ENCODE measurements around the gene TOMM20L.

Gene TOMM20L

DNA sequence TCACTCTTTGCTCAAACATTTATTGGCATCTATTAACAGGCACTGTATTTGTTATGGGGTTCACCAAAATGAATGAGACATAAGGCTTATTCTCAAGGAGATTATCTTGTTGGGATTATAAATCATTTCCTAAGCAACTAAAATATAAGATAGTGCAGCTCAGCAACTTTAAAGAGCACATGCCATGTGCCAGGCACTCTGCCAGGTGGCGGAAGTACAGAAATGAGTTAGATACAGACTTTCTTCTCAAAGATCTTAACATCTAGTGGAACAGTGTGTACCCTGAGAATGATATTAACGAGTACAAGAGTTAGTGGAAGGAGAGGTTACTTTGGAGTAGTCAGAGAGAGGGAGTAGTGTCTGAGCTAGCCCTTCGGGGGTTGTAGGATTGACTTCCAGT, 28.4 kb upstream of the TOMM20L start:
- TF ChIP-seq SP7 (tag by site-specific recombination; IDR thresholded peaks at IDR 0.05) (no peak), ZNF211 (tag by site-specific recombination; IDR thresholded peaks at IDR 0.05; ENCODE audit: low read depth) (no peak), ZNF292 (tag by site-specific recombination; IDR thresholded peaks at IDR 0.05; ENCODE audit: borderline replicate concordance, low read depth) (no peak), ZNF600 (tag by site-specific recombination; IDR thresholded peaks at IDR 0.05) (no peak), ZNF423 (tag by site-specific recombination; IDR thresholded peaks at IDR 0.05) (no peak), MYNN (tag by site-specific recombination; IDR thresholded peaks at IDR 0.05; ENCODE audit: borderline replicate concordance) (no peak)
- TF ChIP-seq, protein P1, sequence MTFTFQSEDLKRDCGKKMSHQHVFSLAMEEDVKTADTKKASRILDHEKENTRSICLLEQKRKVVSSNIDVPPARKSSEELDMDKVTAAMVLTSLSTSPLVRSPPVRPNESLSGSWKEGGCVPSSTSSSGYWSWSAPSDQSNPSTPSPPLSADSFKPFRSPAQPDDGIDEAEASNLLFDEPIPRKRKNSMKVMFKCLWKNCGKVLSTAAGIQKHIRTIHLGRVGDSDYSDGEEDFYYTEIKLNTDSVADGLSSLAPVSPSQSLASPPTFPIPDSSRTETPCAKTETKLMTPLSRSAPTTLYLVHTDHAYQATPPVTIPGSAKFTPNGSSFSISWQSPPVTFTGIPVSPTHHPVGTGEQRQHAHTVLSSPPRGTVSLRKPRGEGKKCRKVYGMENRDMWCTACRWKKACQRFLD (tag by site-specific recombination; IDR thresholded peaks at IDR 0.05) = no peak
- ChIA-PET POLR2A (no interaction called here), CTCF (interaction anchor here (0.6 kb wide), 1 partner anchor 19 kb away, joined by 3 read pairs; no protein-coding TSS in a partner anchor)
- Histone ChIP-seq H3K9me3 (ENCODE audit: control insufficient read depth, insufficient read depth, low read depth, low read length) (no peaks in the 10 kb centered on the region), H3K27ac (ENCODE audit: extremely low read depth, low read depth, low read length) (no peak overlapping the region), H3K36me3 (ENCODE audit: control insufficient read depth in 2 of 2, insufficient read depth in 1 of 2, low read length in 2 of 2) (peaks cover 52 to 61% of the 10 kb centered on the region in 2 experiments), H3K4me1 (ENCODE audit: control insufficient read depth, insufficient read depth, low read length) (no peaks in the 10 kb centered on the region), H3K4me3 (ENCODE audit: low read depth, low read length) (no peak overlapping the region)

DNA sequence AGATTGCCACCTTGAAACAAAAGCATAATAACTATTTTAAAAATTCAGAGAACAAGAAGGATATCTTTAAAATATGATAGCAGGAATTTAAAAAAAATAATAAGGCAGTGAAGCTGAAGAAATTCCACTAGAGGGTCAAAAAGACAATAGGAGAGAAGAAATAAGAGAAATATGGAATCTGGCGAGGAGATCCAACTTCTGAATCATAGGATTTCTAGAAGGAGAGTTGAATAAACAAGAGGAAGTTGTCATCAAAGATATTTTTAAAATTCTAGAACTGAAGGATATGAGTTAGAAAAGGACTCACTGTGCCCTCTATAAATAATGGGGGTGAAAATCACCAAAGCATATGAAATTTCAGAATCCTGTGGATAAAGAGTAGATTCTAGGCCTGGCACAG, 26.8 kb upstream of the TOMM20L start:
- no peak for TF ChIP-seq REPIN1 (tag by site-specific recombination; IDR thresholded peaks at IDR 0.05; ENCODE audit: low read depth)
- Histone ChIP-seq H3K36me3 (ENCODE audit: control insufficient read depth in 2 of 2, insufficient read depth in 1 of 2, low read length in 2 of 2) (peaks cover 60 to 64% of the 10 kb centered on the region in 2 experiments), H3K9me3 (ENCODE audit: control insufficient read depth, insufficient read depth, low read depth, low read length) (no peaks in the 10 kb centered on the region), H3K27ac (ENCODE audit: extremely low read depth, low read depth, low read length) (no peak overlapping the region), H3K4me3 (ENCODE audit: low read depth, low read length) (no peak overlapping the region), H3K4me1 (ENCODE audit: control insufficient read depth, insufficient read depth, low read length) (no peaks in the 10 kb centered on the region)
- ChIA-PET POLR2A (no interaction called here), CTCF (no interaction called here)

- H3K4me3 ChIP-seq (ENCODE audit: low read depth, low read length) = no peak overlapping the region
- H3K27ac ChIP-seq (ENCODE audit: extremely low read depth, low read depth, low read length) = no peak overlapping the region
- POLR2A ChIA-PET = no interaction called here
- H3K4me1 ChIP-seq (ENCODE audit: control insufficient read depth, insufficient read depth, low read length) = no peaks in the 10 kb centered on the region
- H3K9me3 ChIP-seq (ENCODE audit: control insufficient read depth, insufficient read depth, low read depth, low read length) = no peaks in the 10 kb centered on the region
- H3K36me3 ChIP-seq (ENCODE audit: control insufficient read depth in 2 of 2, insufficient read depth in 1 of 2, low read length in 2 of 2) = peaks cover 29 to 46% of the 10 kb centered on the region in 2 experiments
- CTCF ChIA-PET = no interaction called here
- TF ChIP-seq ZNF423 (tag by site-specific recombination; IDR thresholded peaks at IDR 0.05) = no peak
- TF ChIP-seq HOXA7 (CRISPR knock-in tag; IDR thresholded peaks at IDR 0.05; ENCODE audit: borderline replicate concordance) = no peak
- TF ChIP-seq, protein P2, sequence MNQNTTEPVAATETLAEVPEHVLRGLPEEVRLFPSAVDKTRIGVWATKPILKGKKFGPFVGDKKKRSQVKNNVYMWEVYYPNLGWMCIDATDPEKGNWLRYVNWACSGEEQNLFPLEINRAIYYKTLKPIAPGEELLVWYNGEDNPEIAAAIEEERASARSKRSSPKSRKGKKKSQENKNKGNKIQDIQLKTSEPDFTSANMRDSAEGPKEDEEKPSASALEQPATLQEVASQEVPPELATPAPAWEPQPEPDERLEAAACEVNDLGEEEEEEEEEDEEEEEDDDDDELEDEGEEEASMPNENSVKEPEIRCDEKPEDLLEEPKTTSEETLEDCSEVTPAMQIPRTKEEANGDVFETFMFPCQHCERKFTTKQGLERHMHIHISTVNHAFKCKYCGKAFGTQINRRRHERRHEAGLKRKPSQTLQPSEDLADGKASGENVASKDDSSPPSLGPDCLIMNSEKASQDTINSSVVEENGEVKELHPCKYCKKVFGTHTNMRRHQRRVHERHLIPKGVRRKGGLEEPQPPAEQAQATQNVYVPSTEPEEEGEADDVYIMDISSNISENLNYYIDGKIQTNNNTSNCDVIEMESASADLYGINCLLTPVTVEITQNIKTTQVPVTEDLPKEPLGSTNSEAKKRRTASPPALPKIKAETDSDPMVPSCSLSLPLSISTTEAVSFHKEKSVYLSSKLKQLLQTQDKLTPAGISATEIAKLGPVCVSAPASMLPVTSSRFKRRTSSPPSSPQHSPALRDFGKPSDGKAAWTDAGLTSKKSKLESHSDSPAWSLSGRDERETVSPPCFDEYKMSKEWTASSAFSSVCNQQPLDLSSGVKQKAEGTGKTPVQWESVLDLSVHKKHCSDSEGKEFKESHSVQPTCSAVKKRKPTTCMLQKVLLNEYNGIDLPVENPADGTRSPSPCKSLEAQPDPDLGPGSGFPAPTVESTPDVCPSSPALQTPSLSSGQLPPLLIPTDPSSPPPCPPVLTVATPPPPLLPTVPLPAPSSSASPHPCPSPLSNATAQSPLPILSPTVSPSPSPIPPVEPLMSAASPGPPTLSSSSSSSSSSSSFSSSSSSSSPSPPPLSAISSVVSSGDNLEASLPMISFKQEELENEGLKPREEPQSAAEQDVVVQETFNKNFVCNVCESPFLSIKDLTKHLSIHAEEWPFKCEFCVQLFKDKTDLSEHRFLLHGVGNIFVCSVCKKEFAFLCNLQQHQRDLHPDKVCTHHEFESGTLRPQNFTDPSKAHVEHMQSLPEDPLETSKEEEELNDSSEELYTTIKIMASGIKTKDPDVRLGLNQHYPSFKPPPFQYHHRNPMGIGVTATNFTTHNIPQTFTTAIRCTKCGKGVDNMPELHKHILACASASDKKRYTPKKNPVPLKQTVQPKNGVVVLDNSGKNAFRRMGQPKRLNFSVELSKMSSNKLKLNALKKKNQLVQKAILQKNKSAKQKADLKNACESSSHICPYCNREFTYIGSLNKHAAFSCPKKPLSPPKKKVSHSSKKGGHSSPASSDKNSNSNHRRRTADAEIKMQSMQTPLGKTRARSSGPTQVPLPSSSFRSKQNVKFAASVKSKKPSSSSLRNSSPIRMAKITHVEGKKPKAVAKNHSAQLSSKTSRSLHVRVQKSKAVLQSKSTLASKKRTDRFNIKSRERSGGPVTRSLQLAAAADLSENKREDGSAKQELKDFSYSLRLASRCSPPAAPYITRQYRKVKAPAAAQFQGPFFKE (tag by site-specific recombination; IDR thresholded peaks at IDR 0.05; ENCODE audit: borderline replicate concordance) = no peak
- no peak for TF ChIP-seq ZNF404 (tag by site-specific recombination; IDR thresholded peaks at IDR 0.05)
- TF ChIP-seq ZNF518A (tag by site-specific recombination; conservative IDR thresholded peaks at IDR 0.05; ENCODE audit: low read depth) = no peak
- no peak for TF ChIP-seq SCRT2 (tag by site-specific recombination; IDR thresholded peaks at IDR 0.05)
- no peak for TF ChIP-seq ZNF416 (tag by site-specific recombination; IDR thresholded peaks at IDR 0.05)
- TF ChIP-seq ZNF600 (tag by site-specific recombination; IDR thresholded peaks at IDR 0.05) = no peak
- no peak for TF ChIP-seq ZNF274 (IDR thresholded peaks at IDR 0.05; ENCODE audit: low read length)
- no peak for TF ChIP-seq ZNF274 (tag by site-specific recombination; IDR thresholded peaks at IDR 0.05; ENCODE audit: borderline replicate concordance)
- TF ChIP-seq, protein P3, sequence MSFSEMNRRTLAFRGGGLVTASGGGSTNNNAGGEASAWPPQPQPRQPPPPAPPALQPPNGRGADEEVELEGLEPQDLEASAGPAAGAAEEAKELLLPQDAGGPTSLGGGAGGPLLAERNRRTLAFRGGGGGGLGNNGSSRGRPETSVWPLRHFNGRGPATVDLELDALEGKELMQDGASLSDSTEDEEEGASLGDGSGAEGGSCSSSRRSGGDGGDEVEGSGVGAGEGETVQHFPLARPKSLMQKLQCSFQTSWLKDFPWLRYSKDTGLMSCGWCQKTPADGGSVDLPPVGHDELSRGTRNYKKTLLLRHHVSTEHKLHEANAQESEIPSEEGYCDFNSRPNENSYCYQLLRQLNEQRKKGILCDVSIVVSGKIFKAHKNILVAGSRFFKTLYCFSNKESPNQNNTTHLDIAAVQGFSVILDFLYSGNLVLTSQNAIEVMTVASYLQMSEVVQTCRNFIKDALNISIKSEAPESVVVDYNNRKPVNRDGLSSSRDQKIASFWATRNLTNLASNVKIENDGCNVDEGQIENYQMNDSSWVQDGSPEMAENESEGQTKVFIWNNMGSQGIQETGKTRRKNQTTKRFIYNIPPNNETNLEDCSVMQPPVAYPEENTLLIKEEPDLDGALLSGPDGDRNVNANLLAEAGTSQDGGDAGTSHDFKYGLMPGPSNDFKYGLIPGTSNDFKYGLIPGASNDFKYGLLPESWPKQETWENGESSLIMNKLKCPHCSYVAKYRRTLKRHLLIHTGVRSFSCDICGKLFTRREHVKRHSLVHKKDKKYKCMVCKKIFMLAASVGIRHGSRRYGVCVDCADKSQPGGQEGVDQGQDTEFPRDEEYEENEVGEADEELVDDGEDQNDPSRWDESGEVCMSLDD (tag by site-specific recombination; IDR thresholded peaks at IDR 0.05) = no peak
These were observed 18.9 kb upstream of the TOMM20L start for GRCh38 chr14:58376791-58377190.
